Cardiac muscle cell (in vitro differentiated cells and primary cell): ENCODE measurements around the gene HUS1. TPM values are rescaled to one million over a fixed set of nuclear protein-coding genes. Genes with fewer than 3 reads are reported as not detected.

Source experiments
- DNase-seq, 2 donors: peaks; one replicate each; pipeline versions ENCODE4 v3.0.0 to v3.0.0-alpha.2; 2010 to 2017; ENCODE audit warnings: low read depth in 1 of 2, low spot score in 1 of 2
- H3K27ac ChIP-seq: fragments of 200-600 bp; sonication (generic); 2 replicates; pipeline ENCODE4 v1.5.1; 2016
- H3K27me3 ChIP-seq: fragments of 200-600 bp; sonication (generic); 2 replicates; pipeline ENCODE4 v1.6.0; 2016; ENCODE audit warnings: control low read depth
- H3K36me3 ChIP-seq: fragments of 200-600 bp; sonication (generic); 2 replicates; pipeline ENCODE4 v1.5.1; 2016; ENCODE audit warnings: control low read depth
- H3K4me1 ChIP-seq: fragments of 200-600 bp; sonication (generic); 2 replicates; pipeline ENCODE4 v1.8.1; 2017; ENCODE audit warnings: low read depth, mild to moderate bottlenecking, mixed run types
- H3K4me3 ChIP-seq: fragments of 200-600 bp; sonication (generic); 2 replicates; pipeline ENCODE4 v1.5.1; 2016; ENCODE audit warnings: mild to moderate bottlenecking
- H3K9me3 ChIP-seq: fragments of 200-600 bp; sonication (generic); 2 replicates; pipeline ENCODE4 v1.5.1; 2017; ENCODE audit warnings: low read depth, mild to moderate bottlenecking, control low read depth
- polyA plus RNA-seq: library from polyadenylated mRNA; unstranded; fragments of >200 nt; fragmentation: Nextera tagmentation; extraction: Ambion mirVana; gene quantifications from 2 replicates; pipeline ENCODE4 v1.2.1, GENCODE V29; 2016
- total RNA-seq: library from RNA; depleted of rRNA; stranded (reverse); fragments of >200 nt; gene quantifications from 2 replicates; pipeline ENCODE4 v1.2.3, GENCODE V29; 2016
- TF ChIP-seq, protein P1 (sequence below): IDR thresholded peaks from 2 replicates; pipeline ENCODE4 v1.5.1; 2012; ENCODE audit warnings: low read depth, mild to moderate bottlenecking, low read length

Gene HUS1
- total and polyA plus RNA-seq, 2 experiments from 2014 or later: 19.6 to 37.4 TPM

- Histone ChIP-seq H3K9me3 (no peaks in the 10 kb centered on the region), H3K27me3 (no peaks in the 10 kb centered on the region), H3K4me1 (no peaks in the 10 kb centered on the region), H3K27ac (no peak overlapping the region), H3K36me3 (no peaks in the 10 kb centered on the region), H3K4me3 (no peak overlapping the region)
- DNase-seq: no peak
- TF ChIP-seq, protein P1, sequence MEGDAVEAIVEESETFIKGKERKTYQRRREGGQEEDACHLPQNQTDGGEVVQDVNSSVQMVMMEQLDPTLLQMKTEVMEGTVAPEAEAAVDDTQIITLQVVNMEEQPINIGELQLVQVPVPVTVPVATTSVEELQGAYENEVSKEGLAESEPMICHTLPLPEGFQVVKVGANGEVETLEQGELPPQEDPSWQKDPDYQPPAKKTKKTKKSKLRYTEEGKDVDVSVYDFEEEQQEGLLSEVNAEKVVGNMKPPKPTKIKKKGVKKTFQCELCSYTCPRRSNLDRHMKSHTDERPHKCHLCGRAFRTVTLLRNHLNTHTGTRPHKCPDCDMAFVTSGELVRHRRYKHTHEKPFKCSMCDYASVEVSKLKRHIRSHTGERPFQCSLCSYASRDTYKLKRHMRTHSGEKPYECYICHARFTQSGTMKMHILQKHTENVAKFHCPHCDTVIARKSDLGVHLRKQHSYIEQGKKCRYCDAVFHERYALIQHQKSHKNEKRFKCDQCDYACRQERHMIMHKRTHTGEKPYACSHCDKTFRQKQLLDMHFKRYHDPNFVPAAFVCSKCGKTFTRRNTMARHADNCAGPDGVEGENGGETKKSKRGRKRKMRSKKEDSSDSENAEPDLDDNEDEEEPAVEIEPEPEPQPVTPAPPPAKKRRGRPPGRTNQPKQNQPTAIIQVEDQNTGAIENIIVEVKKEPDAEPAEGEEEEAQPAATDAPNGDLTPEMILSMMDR: no peak
These were observed 29.7 kb downstream of the HUS1 start for GRCh38 chr7:47949703-47950102.

- H3K36me3 ChIP-seq: no peaks in the 10 kb centered on the region
- no peak within 1 kb of the TSS for H3K4me3 ChIP-seq
- H3K27me3 ChIP-seq: no peaks in the 10 kb centered on the region
- H3K4me1 ChIP-seq: no peaks in the 10 kb centered on the region
- no peak within 1 kb of the TSS for H3K27ac ChIP-seq
- DNase-seq: no peak
- TF ChIP-seq, protein P1: no peak
- H3K9me3 ChIP-seq: no peaks in the 10 kb centered on the region
These were observed 31.1 kb downstream of the HUS1 start, which contains the start of gene PKD1L1 for GRCh38 chr7:47948141-47948790. Gene PKD1L1 (minus strand): TSS chr7:47948466. CDS start chr7:47948440, 26 bp downstream.

DNA sequence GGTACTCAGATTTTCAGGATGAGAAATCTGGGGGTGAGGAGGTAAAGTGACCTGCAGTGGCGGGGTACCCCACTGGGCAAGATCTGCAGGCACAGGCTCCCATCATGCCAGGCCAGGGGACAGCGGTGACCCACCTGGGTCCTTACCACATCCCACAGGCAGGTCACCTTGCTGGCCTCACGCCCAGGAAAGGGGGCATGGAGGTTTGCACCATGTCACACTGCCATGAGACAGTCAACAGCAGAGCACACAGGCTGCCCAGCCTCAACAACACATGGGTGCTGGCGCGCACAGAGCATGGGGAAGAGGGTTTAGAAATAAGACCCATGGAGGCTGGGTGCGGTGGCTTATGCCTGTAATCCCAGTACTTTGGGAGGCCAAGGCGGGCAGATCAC is 32.1 kb downstream of the HUS1 start:
- H3K27me3 ChIP-seq: no peaks in the 10 kb centered on the region
- no peak overlapping the region for H3K27ac ChIP-seq
- TF ChIP-seq, protein P1: no peak
- H3K4me1 ChIP-seq: no peaks in the 10 kb centered on the region
- DNase-seq: no peak
- no peak overlapping the region for H3K4me3 ChIP-seq
- H3K9me3 ChIP-seq: no peaks in the 10 kb centered on the region
- no peaks in the 10 kb centered on the region for H3K36me3 ChIP-seq

GRCh38 chr7:47946581-47947354 is 32.6 kb downstream of the HUS1 start:
- Histone ChIP-seq H3K27ac (no peak overlapping the region), H3K4me1 (no peaks in the 10 kb centered on the region), H3K9me3 (no peaks in the 10 kb centered on the region), H3K36me3 (no peaks in the 10 kb centered on the region), H3K27me3 (no peaks in the 10 kb centered on the region), H3K4me3 (no peak overlapping the region)
- DNase-seq: no peak
- TF ChIP-seq, protein P1: no peak

DNA sequence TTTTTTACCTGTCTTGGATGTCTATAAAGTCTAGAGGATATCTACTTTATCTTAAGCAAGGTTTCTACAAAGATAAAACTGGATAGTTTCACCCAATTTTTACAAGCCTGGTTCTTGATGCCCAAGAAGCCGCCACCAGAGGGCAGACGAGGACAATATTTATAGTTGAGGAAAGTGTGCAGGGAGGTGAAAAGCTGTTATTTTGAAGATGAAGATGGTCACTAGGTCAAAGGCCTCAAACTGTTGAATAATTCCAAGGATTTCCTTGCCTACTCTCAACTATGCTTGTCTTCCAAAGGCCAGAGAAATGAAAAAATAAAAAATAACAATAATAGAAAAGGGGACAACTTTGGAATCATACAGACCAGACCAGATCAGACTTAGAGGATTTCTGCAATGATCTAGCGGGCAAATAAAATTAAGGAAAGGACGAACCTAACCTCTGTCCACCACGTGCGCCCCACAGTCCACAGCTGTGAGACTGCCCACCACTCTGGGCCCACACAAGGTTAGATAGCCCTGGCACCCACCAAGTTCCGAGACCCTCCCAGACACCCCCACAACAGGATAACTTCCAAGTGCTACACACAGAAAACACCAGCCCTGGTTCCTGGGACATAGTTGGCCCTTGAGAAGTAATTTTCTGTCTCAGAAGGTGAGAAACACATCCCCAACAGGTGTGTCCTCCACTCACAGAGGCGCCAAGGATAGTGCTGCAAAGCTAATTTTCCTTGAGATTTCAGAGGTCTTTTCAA is 34.0 kb downstream of the HUS1 start:
- Histone ChIP-seq H3K9me3 (no peaks in the 10 kb centered on the region), H3K27ac (no peak overlapping the region), H3K27me3 (no peaks in the 10 kb centered on the region), H3K4me3 (no peak overlapping the region), H3K36me3 (no peaks in the 10 kb centered on the region), H3K4me1 (peaks cover 8% of the 10 kb centered on the region)
- TF ChIP-seq, protein P1: peak; percentile 79
- DNase-seq: peak; percentile 75 to 83
